ENCODE measurements around the gene EIF2B2. TPM values are rescaled to one million over a fixed set of nuclear protein-coding genes. Genes with fewer than 3 reads are reported as not detected.

EIF2B2 gene
- polyA plus RNA-seq, 3 donors = 58.5 to 63.5 (median 60.1) TPM

DNA sequence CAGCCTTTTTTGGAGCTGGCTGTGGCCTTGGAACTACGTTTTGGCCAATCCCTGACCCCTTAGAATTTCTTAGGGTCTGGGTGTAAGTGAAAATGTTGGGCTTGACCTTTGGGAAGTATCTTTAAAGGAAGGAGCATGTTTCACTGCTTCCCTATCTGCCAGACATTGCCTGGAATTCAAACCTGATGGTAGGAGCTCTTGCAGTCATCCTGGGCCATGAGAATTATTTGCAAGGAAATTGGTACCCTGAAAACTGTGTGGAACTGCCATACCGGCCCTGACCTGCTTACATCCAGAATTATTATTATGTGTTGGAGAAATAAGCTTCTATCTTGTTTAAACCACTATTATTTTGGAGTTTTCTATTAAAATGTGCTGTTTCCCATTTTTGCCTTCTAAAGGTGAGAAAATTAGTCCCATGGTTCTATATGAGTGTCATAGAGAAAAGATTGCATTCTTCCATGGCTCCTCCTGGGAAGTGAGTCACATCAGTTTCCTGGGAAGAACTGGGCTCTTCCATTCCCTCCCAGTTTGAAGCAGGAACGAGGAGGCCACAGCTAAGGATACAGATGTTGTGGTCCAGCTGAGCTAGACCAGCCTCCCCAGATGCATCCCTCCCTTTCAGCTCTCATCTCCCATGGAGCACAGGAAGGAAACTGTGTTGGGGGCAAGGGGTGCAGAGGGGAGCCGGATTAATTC is 37.8 kb upstream of the EIF2B2 start:
- no peak for DNase-seq (ENCODE audit: extremely low read depth in 1 of 11, low read depth in 9 of 11, low spot score in 4 of 11)

DNA sequence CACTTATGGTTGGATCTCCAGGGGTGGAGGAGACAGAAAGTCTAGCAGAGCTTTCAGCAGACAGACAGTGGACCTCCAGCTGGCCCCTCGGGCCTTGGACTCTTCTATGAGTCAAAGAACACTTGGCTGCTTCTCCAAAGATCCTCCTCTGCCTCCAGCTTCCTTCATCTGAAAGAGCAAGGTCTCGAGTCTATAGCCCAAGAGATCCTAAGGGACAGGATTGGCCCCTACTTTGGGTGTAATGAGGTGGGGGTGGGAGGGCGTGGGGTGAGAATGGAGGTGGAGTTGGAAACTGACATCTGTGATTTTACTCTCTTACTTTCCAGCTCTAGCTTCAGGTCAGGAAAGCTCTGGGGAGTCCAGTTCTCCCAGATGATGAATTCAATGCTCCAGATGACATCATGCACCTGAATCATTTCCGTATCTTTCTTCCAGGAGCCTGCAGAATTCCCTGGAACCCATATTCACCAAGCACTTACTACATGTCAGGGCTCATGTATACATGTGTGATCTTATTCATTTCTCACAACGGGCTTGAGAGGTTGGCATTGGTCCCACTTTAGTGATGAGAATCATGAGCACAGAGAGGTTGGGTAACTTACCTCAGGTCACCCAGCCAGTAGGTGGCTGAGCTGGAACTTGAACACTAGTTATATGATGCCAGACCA is 37.1 kb upstream of the EIF2B2 start:
- DNase-seq (ENCODE audit: extremely low read depth in 1 of 11, low read depth in 9 of 11, low spot score in 4 of 11) = no peak

DNA sequence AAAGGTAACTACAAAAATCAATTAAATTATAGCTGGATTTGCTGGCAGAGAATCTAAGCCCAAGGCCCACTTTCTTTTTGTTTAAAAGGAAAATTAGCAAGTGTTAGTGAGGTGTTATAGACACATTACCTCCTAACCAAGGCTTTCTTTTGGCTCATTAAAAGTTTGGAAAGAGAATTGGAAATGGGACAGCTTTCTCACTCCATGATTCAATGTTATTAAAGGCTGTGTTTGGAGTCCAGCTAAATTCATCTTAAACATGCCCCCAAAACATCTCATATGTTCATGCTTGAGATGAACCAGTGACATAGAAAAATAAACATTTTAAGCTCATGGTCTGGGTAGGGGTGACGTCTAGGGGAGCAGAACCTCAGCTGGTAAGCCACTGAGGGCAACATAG is 33.9 kb upstream of the EIF2B2 start:
- no peak for DNase-seq (ENCODE audit: extremely low read depth in 1 of 11, low read depth in 9 of 11, low spot score in 4 of 11)

DNA sequence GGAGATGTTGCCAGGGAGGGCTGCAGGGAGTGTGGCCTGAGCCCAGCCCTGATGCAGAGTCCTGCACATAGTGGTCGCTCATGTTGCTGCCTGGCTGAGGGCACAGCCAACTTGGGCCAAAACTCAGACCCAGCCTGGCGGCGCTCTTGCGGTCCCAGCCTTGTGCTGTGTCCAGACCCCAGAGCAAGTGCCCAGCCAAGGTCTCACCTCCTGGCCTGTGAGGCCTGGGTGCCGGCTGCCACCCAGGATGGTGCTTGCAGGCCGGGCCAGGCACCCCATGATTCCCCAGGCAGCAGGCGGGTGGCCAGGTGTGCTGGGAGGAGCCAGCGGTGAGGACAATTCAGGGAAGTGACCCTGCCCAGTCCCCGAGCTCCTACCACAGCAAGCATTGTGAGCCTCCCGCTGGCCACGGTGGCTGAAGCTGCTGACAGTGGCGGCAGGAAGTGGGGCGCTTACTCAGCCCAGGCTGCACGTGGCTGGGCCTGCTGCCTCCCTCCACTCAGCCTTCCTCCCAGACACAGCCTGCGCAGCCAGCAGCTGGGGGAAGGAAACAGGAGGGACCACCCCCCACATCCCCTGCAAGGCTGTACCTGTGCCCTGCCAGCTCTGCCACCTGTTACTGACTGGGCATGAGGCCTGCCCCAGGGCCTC is 29.6 kb upstream of the EIF2B2 start:
- DNase-seq (ENCODE audit: extremely low read depth in 1 of 11, low read depth in 9 of 11, low spot score in 4 of 11) = no peak

DNA sequence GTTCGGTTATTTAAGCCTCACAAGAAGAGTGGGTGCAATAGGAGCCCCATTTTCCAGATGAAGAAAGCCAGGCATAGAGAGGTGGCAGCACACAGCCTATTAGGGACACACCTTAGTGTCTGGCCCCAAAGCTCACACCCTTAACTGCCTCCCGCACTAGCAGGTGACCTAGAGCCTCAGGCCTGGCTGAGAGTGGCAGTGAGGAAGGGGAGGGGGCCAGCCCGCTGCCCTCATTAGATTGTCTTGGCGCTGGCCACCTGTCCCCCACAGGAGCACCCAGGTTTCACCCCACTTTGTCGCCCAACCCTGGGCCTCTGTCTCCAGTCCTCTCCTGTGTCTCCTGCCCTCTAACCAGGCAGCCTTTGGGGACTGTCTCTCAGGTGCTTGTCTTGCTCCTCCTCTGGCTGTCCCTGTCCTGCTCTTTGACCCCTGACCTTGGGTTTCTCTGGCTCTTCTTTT is 28.8 kb upstream of the EIF2B2 start:
- DNase-seq (ENCODE audit: extremely low read depth in 1 of 11, low read depth in 9 of 11, low spot score in 4 of 11) = no peak

DNA sequence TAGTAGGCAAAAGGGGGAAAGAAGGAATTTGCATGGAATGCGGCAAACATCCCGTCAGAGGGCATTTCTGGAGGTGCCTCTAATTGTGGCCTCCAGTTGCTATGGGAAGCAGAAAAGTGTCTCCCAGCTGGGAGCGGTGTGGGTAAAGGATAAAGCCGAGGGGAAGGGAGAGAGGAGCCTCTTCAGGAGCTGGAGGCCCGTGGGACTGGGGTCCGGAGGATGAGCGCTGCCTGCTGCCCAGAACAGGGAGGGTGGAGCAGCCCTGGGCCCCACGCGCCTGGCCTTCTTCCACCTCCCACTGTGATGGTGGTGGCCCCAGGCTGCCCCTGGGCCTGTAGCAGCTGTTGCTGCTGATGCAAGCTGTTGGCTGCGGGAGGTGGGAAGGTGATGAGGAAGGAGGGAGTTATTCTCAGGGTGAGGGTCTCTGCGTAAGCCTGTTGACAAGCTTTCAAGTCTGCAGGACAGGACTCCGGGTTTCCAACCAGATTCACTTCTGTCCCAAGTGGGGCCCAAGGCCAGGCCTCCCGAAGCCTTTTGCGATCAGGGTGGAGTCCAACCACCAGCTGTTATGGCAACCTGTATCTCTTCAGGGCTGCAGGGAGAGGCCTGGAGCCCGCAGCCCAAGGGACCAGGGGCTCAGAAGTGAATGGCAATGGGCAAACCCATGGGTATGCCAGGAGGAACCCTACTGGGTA is 28.2 kb upstream of the EIF2B2 start:
- DNase-seq (ENCODE audit: extremely low read depth in 1 of 11, low read depth in 9 of 11, low spot score in 4 of 11) = no peak

DNA sequence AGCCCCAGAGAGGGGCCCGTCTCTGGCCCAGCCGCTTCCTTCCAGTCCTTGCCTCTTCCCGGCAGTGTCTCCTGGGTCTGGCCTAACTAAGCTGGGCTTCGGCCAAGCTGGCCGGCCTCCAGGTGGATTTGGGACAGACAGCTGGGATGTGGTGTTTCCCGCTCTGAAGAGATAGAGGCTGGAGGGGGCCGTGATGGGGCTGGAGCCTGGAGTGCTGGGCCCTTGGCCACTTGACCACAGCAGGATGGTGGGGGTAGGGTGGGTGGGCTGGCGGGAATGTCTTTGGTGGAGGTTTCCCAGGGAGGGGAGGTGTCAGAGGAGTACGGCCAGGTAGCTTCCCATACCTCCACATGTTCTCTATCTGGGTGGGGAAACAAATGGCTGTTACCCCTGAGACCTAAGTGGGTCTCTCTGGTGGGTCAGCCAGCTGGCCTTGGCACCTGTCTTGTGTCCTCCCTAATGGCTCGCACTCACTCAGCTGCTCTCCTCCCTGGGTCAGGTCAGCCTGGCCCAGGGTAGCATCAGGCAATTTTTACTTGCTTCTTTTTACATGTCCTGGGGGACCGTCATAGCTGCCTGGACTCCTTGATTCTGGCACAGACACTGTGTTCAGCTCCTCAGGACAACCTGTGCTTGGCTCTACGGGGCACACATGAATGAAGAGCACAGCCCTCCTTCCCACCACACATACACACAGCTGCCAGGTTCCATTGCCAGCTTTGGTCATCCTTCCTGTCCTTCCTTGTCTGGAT is 27.5 kb upstream of the EIF2B2 start:
- DNase-seq (ENCODE audit: extremely low read depth in 1 of 11, low read depth in 9 of 11, low spot score in 4 of 11) = no peak

DNA sequence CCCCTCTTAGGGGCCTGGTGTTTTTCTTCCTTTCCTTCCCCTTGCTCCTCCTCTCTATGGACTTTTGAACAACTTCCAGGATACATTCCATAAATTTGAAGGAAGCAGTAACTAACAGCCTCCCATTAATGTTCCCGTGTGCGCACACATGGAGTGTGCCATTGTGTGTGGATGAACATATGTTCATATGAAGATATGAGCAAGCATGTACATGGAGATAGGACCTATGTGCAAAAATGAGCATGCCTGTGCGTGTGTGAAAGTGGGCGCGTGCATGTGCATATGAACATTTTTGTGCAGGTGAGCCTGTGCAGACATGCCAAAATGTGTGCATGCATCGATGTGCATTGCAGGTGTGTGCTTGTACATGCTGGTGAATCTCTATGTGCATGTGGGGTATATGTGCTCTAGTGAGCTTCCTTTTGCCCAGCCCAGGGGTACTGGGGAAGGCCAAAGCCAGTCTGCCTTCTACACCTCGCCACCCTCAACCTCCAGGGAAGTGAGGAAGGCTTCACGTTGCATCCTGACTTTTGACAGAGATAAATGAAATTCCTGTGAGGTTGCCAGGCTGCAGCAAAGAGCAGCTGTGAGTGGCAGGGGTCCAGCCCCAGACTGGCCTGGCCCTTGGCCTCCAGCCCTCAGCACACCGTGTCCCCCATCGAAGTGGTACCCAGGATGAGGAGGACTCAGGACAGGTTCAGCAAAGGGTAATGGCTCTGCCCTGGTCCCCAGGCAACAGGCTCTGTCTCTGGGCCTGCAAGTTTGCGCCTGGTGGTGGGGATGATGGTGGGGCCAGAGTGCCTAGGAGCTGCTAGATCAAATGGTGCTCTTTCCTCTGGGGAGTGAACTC is 26.2 kb upstream of the EIF2B2 start:
- no peak for DNase-seq (ENCODE audit: extremely low read depth in 1 of 11, low read depth in 9 of 11, low spot score in 4 of 11)

DNA sequence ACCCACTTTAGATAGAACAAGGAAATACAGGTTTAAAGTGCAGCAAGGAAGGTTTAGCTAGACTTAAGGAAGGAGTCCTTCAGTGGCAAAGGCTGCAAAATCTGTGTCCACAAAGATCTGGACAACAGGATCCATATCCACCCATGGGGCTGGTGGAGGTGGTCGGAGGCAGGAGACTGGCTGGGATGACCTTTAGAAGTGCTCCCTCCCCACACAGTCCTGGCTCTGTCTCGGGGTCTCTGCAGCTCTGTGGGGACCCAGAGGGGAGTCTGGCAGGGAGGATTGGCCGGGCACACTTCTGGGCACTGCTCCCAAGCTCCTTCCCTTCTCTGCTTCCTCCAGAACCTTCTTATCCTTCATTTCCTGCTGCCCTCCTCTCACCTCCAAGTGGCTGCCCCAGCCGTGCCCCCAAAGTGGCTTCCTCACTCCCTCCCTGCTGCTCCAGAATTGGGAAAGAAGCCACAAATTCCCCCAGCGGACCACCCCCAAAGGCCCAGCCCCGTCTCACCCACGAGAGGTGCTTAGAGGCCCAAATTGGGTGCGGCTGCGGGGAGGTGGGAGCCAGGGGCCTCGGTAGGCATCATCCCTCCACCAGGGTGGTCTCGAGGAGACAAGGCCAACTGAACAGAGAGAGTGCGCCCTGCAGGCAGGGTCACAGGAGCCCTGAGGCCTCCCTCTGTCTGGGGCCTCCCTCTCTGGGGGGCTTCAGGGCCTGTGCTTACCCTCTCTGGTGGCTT is 25.4 kb upstream of the EIF2B2 start:
- no peak for DNase-seq (ENCODE audit: extremely low read depth in 1 of 11, low read depth in 9 of 11, low spot score in 4 of 11)

DNA sequence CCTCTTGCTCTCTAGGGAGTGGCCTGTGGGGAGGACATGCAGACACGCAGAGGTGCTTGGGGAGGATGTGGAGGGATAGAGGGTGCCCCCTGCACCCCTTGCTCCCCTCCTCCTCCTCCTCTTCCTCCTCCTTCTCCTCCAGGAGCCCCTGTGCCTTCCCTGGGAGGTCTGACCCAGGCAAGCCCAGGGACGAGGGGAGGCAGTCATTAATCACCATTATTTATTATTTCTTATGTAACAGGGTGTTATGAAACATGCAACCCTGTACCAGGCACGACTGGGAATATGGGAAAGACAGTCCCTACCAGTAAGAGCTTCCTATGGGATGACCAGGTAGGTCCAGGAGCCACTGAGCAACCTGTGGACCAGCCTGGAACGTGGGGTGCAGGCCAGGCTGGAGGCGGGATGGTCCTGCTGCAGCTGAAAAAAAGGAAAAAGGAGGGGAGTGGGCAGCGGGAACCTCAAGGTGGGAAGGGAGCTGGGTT is 24.8 kb upstream of the EIF2B2 start:
- DNase-seq (ENCODE audit: extremely low read depth in 1 of 11, low read depth in 9 of 11, low spot score in 4 of 11) = no peak

DNA sequence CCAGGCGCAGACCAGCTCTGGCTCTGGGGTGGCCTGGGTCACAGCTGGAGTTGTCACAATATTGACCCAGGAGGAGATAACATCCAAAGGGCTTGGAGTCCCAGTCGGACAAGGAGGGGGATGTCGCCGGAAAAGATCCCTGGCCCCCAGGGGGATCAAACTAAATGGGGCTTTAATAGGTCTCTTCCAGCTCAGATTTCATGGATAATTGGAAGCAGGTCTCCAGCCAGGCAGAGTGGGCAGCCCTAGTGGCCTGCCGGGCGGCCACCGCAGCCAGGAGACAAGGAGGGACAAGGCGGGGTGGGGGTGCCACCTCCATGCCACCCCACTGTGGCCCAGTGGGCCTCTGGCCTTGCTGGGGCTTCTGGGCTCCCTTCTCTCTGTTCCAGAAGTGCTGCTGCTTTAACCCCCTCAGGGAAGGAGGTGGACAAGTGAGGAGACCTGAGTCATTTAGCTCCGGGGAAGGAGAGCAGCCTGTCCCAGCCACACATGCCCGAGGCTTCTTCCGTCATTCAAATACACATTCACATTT is 24.2 kb upstream of the EIF2B2 start:
- no peak for DNase-seq (ENCODE audit: extremely low read depth in 1 of 11, low read depth in 9 of 11, low spot score in 4 of 11)

DNA sequence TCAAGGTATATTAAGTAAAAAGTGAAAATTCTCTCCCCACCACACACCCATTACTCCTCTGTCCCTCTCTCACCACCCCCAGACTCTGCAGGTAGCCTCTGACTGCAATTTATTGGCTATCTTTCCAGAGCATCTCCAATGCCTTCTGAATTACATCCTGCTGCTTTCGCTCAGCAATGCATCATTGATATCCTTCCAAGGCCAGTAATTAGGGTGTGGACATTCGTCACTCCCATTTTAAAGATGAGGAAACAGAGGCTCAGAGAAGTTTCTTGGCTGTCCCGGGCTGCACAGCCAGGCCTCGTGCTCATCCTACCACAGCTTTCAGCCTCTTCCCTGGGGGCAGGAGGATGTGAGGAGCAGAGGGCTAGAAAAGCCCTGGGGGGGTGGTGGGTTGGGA is 23.7 kb upstream of the EIF2B2 start:
- DNase-seq (ENCODE audit: extremely low read depth in 1 of 11, low read depth in 9 of 11, low spot score in 4 of 11) = no peak

DNA sequence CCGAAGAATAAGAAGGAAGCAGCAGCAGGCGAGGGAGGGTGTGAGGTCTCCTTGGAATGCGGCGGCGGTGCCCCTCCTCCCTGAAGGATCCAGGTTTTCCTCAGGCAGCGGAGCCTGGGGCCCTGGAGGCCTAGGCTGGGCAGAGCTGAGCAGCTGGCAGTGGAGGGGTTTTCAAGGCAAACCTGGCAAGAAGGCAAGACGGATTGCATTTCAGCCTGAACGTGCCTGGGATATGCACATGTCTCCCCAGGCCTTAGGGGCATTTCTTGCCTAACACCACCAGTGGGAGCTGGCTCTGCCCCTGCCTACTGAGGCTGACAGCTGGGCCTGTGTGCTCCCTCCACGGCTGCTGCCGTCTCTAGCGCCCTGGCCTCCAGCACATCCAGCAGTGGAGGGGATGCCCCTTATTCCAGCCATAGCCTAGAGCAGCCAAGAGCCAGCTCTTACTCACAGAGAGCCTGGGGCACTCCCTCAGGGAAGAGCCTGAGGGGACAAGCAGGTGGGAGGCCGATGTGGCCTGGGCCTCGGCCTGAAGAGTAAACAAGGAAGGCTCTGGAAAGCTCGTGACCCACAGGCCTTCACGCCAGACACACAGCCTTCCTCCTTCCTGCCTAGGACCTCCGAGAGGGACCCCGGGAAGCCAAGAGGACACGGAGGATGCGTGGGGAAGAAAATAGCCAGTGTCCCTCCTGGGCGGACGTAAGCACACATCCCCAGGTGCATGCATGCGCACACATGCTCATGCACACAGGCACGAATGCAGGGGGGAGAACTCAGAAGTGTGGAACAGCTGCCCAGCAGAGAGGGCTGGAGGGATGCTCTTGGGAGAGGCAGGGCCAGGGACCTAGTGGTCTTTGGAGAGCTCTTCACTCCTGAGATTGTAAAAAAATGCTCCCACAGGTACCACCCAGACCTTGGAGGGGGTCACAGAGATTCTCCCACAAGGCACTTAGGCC is 23.0 kb upstream of the EIF2B2 start:
- DNase-seq (ENCODE audit: extremely low read depth in 1 of 11, low read depth in 9 of 11, low spot score in 4 of 11) = no peak

DNA sequence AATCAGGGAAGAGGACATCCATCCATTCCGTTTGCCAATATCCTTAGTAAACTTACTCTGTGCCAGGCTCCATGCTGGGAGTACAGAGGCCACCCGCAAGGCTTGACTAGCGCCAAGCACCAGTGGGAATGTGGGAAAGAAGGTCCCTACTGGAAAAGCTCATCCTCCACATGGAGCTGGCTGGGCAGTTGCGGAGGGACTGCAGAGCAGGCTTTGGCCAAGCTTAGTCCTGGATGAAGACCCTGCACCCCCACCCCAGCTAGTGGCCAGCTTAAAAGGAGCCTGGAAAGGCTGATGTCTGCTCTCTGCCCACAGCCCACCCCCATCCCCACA is 22.4 kb upstream of the EIF2B2 start:
- DNase-seq (ENCODE audit: extremely low read depth in 1 of 11, low read depth in 9 of 11, low spot score in 4 of 11) = no peak

DNA sequence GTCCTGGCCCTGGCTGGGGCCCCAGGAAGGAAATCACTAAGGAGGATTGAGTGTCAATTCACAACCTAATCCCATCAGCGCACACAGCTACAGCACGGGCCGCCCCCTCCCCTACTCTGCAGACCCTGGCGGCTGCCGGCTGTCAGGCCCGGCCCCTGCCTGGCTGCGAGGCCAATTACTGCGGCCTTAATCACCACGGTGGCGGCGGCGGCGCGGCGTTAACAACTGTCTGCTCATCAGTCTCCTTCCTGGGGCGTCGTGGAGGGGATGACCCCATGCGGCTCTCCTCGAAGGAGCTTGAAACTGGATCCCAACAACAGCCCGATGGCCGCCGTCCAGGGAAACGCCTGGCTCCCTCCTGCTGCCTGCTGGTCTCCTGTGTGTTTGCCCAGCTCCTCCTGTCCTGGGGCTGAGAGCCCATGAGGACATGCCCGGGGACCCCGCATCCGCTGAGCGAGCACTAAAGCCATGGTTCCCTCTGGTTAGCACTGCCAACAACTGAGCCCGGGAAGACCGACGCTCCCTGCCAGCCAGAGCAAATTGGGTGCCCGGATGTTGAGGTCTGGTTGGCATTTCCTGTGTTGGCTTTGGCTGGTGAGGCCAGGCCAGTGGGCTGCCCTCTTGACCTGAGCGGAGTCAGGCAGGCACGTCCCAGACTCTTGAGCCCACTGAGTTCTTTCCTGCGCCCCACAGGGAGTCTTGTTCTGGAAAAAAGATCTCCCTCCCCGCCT is 21.8 kb upstream of the EIF2B2 start:
- no peak for DNase-seq (ENCODE audit: extremely low read depth in 1 of 11, low read depth in 9 of 11, low spot score in 4 of 11)

DNA sequence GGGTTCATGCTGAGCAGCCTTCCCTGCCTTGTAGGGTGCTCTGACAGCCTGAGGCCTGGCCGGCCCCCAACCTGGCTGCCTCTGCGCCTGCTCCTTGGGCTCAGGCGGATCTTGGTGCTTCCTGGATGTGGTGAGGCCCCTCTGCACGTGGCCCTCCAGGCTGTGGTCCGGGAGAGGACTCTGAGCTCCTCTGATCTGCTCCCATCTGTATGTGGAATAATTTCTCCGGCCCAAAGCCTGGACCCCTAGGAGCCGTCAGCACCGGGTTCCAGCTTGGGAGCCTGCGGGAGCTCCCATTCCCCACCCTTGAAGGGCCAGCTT is 21.3 kb upstream of the EIF2B2 start:
- no peak for DNase-seq (ENCODE audit: extremely low read depth in 1 of 11, low read depth in 9 of 11, low spot score in 4 of 11)
